PC-3 (cell line): Measurements from ENCODE around the gene KRT82.

ENCODE experiments used
- EZH2phosphoT487 ChIP-seq: fragments of 300-600 bp; sonication (generic); IDR thresholded peaks from 2 replicates; pipeline ENCODE4 v1.6.1; 2018; ENCODE audit warnings: mild to moderate bottlenecking, antibody characterized with exemption, low read length, borderline replicate concordance
- TF ChIP-seq, protein P1 (sequence below): fragments of 300-600 bp; sonication (generic); conservative IDR thresholded peaks from 2 replicates; pipeline ENCODE4 v1.5.1; 2017; ENCODE audit warnings: antibody characterized with exemption, low read depth, mild to moderate bottlenecking, low read length

DNA sequence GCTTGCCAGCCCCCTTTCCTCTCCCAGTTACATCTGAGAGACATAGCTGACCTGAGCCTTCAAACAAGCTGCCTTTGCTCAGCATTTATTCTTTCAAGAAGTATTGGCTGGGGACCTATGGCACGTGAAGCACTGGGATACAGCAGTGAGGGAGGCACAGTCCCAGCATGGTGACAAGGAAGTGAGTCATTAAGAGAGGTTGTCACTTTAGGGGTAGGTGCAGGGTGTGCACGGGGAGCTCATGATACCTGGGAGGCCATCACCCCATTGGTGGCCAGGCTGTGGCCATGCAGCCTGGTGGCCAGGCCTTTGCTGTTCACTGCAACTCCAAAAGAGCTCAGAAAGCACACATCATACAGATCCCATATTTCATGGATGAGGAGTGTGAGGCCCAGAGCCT, 33.7 kb upstream of the KRT82 start:
- TF ChIP-seq, protein P1, sequence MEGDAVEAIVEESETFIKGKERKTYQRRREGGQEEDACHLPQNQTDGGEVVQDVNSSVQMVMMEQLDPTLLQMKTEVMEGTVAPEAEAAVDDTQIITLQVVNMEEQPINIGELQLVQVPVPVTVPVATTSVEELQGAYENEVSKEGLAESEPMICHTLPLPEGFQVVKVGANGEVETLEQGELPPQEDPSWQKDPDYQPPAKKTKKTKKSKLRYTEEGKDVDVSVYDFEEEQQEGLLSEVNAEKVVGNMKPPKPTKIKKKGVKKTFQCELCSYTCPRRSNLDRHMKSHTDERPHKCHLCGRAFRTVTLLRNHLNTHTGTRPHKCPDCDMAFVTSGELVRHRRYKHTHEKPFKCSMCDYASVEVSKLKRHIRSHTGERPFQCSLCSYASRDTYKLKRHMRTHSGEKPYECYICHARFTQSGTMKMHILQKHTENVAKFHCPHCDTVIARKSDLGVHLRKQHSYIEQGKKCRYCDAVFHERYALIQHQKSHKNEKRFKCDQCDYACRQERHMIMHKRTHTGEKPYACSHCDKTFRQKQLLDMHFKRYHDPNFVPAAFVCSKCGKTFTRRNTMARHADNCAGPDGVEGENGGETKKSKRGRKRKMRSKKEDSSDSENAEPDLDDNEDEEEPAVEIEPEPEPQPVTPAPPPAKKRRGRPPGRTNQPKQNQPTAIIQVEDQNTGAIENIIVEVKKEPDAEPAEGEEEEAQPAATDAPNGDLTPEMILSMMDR: no peak
- TF ChIP-seq EZH2phosphoT487: no peak
